GM18868 (cell line): Measurements from ENCODE around the gene ANKRD63.

Experiments used
- ATAC-seq: cut with Tn5 transposase; IDR thresholded peaks from one replicate; pipeline ENCODE4 v1.9.1; 2021; ENCODE audit warnings: mild to moderate bottlenecking, moderate library complexity; ENCODE audit not compliant: unreplicated experiment

Gene ANKRD63

GRCh38 chr15:40245666-40246450, 37.0 kb downstream of the ANKRD63 start:
- ATAC-seq = no peak

- ATAC-seq = no peak
Measured at GRCh38 chr15:40244961-40245523, 37.8 kb downstream of the ANKRD63 start.

GRCh38 chr15:40243126-40243810, 39.6 kb downstream of the ANKRD63 start:
- no peak for ATAC-seq

GRCh38 chr15:40242601-40243000, 40.3 kb downstream of the ANKRD63 start:
- ATAC-seq = no peak

GRCh38 chr15:40242213-40242599, 40.7 kb downstream of the ANKRD63 start:
- ATAC-seq = no peak

- ATAC-seq = no peak
Measured at GRCh38 chr15:40241269-40242212, 41.3 kb downstream of the ANKRD63 start.

- ATAC-seq = no peak
Measured at GRCh38 chr15:40240619-40241221, 42.1 kb downstream of the ANKRD63 start.

- ATAC-seq = no peak
Measured at GRCh38 chr15:40239693-40240618, 42.9 kb downstream of the ANKRD63 start.

- no peak for ATAC-seq
Measured at GRCh38 chr15:40239404-40239692, 43.5 kb downstream of the ANKRD63 start.

- ATAC-seq = no peak
Measured at GRCh38 chr15:40238532-40239403, 44.1 kb downstream of the ANKRD63 start, which contains the start of gene PAK6. Gene PAK6 (plus strand): TSS chr15:40239063. CDS start chr15:40264786, 25,723 bp downstream.

- no peak for ATAC-seq
Measured at GRCh38 chr15:40235201-40235885, 47.5 kb downstream of the ANKRD63 start.

GRCh38 chr15:40234783-40235182, 48.1 kb downstream of the ANKRD63 start:
- ATAC-seq = no peak

- no peak for ATAC-seq
Measured at GRCh38 chr15:40233727-40234577, 48.9 kb downstream of the ANKRD63 start.

- ATAC-seq = no peak
Measured at GRCh38 chr15:40232625-40233070, 50.2 kb downstream of the ANKRD63 start.
